Endothelial cell of umbilical vein (primary cell): ENCODE data around the gene PTRHD1. TPM values are rescaled to one million over a fixed set of nuclear protein-coding genes. Genes with fewer than 3 reads are reported as not detected.

Source experiments
- BruUV-seq: library from RNA; stranded (reverse); fragments of 400-500 nt; replicated peaks from 2 replicates; lab custom pipeline; 2021; lab: Mats Ljungman, UMichigan
- CTCF ChIA-PET: fragments of 300-600, 350-600 bp; sonication (Branson Sonifier 250); formaldehyde crosslinking; loops from one replicate; lab custom pipeline; 2021; ENCODE audit warnings: antibody characterized with exemption, inconsistent platforms; lab: Charles Lee
- POLR2A ChIA-PET: fragments of 300-600, 350-600 bp; sonication (Branson Sonifier 250); formaldehyde crosslinking; loops from one replicate; lab custom pipeline; 2021; ENCODE audit warnings: antibody characterized with exemption, inconsistent platforms; lab: Charles Lee
- DNase-seq: peaks from one replicate; pipeline ENCODE4 v3.0.0-alpha.2; 2011; ENCODE audit warnings: low read depth, low spot score
- FAIRE-seq: peaks from 2 replicates; lab custom pipeline; 2011; peaks lifted over from hg19 to GRCh38; lab: Jason Lieb, UNC
- H2AFZ ChIP-seq: 2 replicates; pipeline ENCODE4 v1.6.0; 2012; ENCODE audit warnings: low read depth, low read length, control low read depth, inconsistent platforms
- H3K27ac ChIP-seq: 2 replicates; pipeline ENCODE4 v1.5.1; 2011; ENCODE audit warnings: low read depth, mild to moderate bottlenecking, control low read depth, low read length, moderate library complexity; ENCODE audit not compliant: insufficient read depth
- H3K27me3 ChIP-seq, 2 experiments: 2 replicates each; pipeline versions ENCODE4 v1.6.0 to v1.6.1; 2011; ENCODE audit warnings: low read length in 2 of 2, mixed read lengths in 1 of 2; ENCODE audit not compliant: control insufficient read depth in 2 of 2, insufficient read depth in 2 of 2
- H3K36me3 ChIP-seq, 2 experiments: 2 replicates in 1 of 2; 3 replicates in 1 of 2; pipeline ENCODE4 v1.5.1; 2011; ENCODE audit warnings: low read length in 2 of 2, mild to moderate bottlenecking in 1 of 2, moderate library complexity in 1 of 2; ENCODE audit not compliant: control insufficient read depth in 2 of 2, insufficient read depth in 2 of 2; ENCODE audit errors: extremely low read depth in 1 of 2
- H3K4me1 ChIP-seq: 3 replicates; pipeline ENCODE4 v1.5.1; 2011; ENCODE audit warnings: mild to moderate bottlenecking, low read length; ENCODE audit not compliant: control insufficient read depth, insufficient read depth; ENCODE audit errors: extremely low read depth
- H3K4me2 ChIP-seq: 2 replicates; pipeline ENCODE4 v1.6.1; 2011; ENCODE audit warnings: low read length, control low read depth, mixed read lengths; ENCODE audit not compliant: insufficient read depth
- H3K4me3 ChIP-seq, 3 experiments: fragments of 200-600 bp in 1 of 3; sonication (generic), shearing (Covaris generic) in 1 of 3; replicated peaks in 1 of 3; 2 replicates each; pipeline ENCODE4 v1.5.1; 2011 to 2016; ENCODE audit warnings: control low read depth in 3 of 3, low read length in 3 of 3, mild to moderate bottlenecking in 2 of 3, inconsistent platforms in 1 of 3, low read depth in 1 of 3, moderate library complexity in 1 of 3; ENCODE audit not compliant: insufficient read depth in 1 of 3
- H3K79me2 ChIP-seq: 2 replicates; pipeline ENCODE4 v1.6.0; 2012; ENCODE audit warnings: low read length, inconsistent platforms; ENCODE audit not compliant: control insufficient read depth, insufficient read depth
- H3K9ac ChIP-seq: replicated peaks from 2 replicates; pipeline ENCODE3; 2011; ENCODE audit warnings: low read length, control low read depth; ENCODE audit not compliant: insufficient read depth; ENCODE audit errors: extremely low read depth
- H3K9me1 ChIP-seq: replicated peaks from 3 replicates; pipeline ENCODE4 v1.6.0; 2011; ENCODE audit warnings: mild to moderate bottlenecking, low read length; ENCODE audit not compliant: control insufficient read depth, insufficient read depth; ENCODE audit errors: extremely low read depth
- H3K9me3 ChIP-seq: replicated peaks from 2 replicates; pipeline ENCODE4 v1.5.1; 2012; ENCODE audit warnings: low read length, inconsistent platforms; ENCODE audit not compliant: control insufficient read depth, insufficient read depth
- H4K20me1 ChIP-seq: replicated peaks from 2 replicates; pipeline ENCODE3; 2011; ENCODE audit warnings: mild to moderate bottlenecking, low read length; ENCODE audit not compliant: control insufficient read depth, insufficient read depth; ENCODE audit errors: extremely low read depth
- EZH2 ChIP-seq: IDR thresholded peaks from 2 replicates; pipeline ENCODE4 v1.6.1; 2012; ENCODE audit warnings: borderline replicate concordance, low read depth, mild to moderate bottlenecking, moderate library complexity, low read length, inconsistent platforms; ENCODE audit not compliant: severe bottlenecking
- GATA2 ChIP-seq: IDR thresholded peaks from 2 replicates; pipeline ENCODE4 v1.7.0; 2011; ENCODE audit warnings: low read depth, mild to moderate bottlenecking, moderate library complexity, mixed read lengths, low read length; ENCODE audit not compliant: insufficient read length, insufficient read depth
- JUN ChIP-seq: IDR thresholded peaks from 2 replicates; pipeline ENCODE4 v1.6.1; 2011; ENCODE audit warnings: borderline replicate concordance, low read depth; ENCODE audit not compliant: insufficient read length, insufficient read depth
- POLR2A ChIP-seq: IDR thresholded peaks from 2 replicates; pipeline ENCODE4 v1.6.1; 2012; ENCODE audit warnings: low read depth, mild to moderate bottlenecking, control low read depth, low read length
- POLR2AphosphoS5 ChIP-seq: IDR thresholded peaks from 2 replicates; pipeline ENCODE4 v1.6.1; 2012; ENCODE audit warnings: low read depth, mild to moderate bottlenecking, control low read depth, low read length, moderate library complexity; ENCODE audit not compliant: insufficient read depth
- dilution Hi-C: fragments of 300-500 bp; cut with MboI; formaldehyde crosslinking; loops from one replicate; pipeline ENCODE4 v1.15.0; 2019; ENCODE audit warnings: low sequenced_read_pairs; ENCODE audit not compliant: extremely low pct_ligation_motif_present
- intact Hi-C: fragments of 100-400 bp; cut with micrococcal nuclease; formaldehyde crosslinking; loops from one replicate; pipeline ENCODE4 v1.10.0; 2022
- polyA plus RNA-seq, 4 experiments: library from polyadenylated mRNA; depleted of rRNA in 3 of 4; stranded (reverse) in 3 of 4; unstranded in 1 of 4; fragments of >200 nt; gene quantifications; 2 replicates each; pipeline versions ENCODE4 v1.2.1 to v1.2.3, GENCODE V29; 2011 to 2012; ENCODE audit warnings: missing spikeins in 1 of 4
- total RNA-seq: library from RNA; stranded (reverse); gene quantifications from 2 replicates; pipeline ENCODE4 v1.2.3, GENCODE V29; 2021

Gene PTRHD1
- total and polyA plus RNA-seq, 2 donors (not counting 3 experiments of a cell fraction or from before 2014, with no cell fraction given) = 41.1 to 68.8 TPM

- no peaks in the 10 kb centered on the region for H3K9me3 ChIP-seq
Measured at GRCh38 chr2:24762518-24762917, 30.7 kb downstream of the PTRHD1 start.

GRCh38 chr2:24761866-24762265 is 31.3 kb downstream of the PTRHD1 start:
- Histone ChIP-seq H3K4me1 (no peaks in the 10 kb centered on the region), H3K79me2 (no peaks in the 10 kb centered on the region), H3K36me3 (peaks cover 0 to 2% of the 10 kb centered on the region in 2 experiments), H3K4me2 (no peak overlapping the region), H2AFZ (no peak overlapping the region), H4K20me1 (no peaks in the 10 kb centered on the region), H3K9me1 (no peaks in the 10 kb centered on the region), H3K9ac (no peak overlapping the region), H3K27me3 (no peaks in the 10 kb centered on the region), H3K27ac (no peak overlapping the region), H3K9me3 (no peaks in the 10 kb centered on the region), H3K4me3 (no peak overlapping the region)
- CTCF ChIA-PET = interaction anchor here (0.5 to 1.8 kb wide), 4 partner anchors 9 to 61 kb away, joined by 3 to 7 read pairs (median 4); partner anchors contain the start of genes CENPO and PTRHD1
- no peak for FAIRE-seq
- no peak for DNase-seq
- intact Hi-C loops (no loop called here), dilution Hi-C loops (no loop called here)
- POLR2A ChIA-PET = no interaction called here
- no TSS peak for BruUV-seq
- TF ChIP-seq JUN (no peak), POLR2A (no peak), EZH2 (no peak)

More at GRCh38 chr2:24762518-24762917, 30.7 kb downstream of the PTRHD1 start:
- DNase-seq (no peak), FAIRE-seq (no peak)
- Histone ChIP-seq H3K27me3 (no peaks in the 10 kb centered on the region), H3K4me3 (no peak overlapping the region), H3K27ac (no peak overlapping the region), H3K79me2 (no peaks in the 10 kb centered on the region), H3K9ac (no peak overlapping the region), H4K20me1 (no peaks in the 10 kb centered on the region), H3K4me1 (no peaks in the 10 kb centered on the region), H3K36me3 (peaks cover 0 to 2% of the 10 kb centered on the region in 2 experiments), H2AFZ (no peak overlapping the region), H3K4me2 (no peak overlapping the region), H3K9me1 (no peaks in the 10 kb centered on the region)
- TF ChIP-seq EZH2 (no peak), POLR2AphosphoS5 (no peak), POLR2A (no peak), GATA2 (no peak)
- no TSS peak for BruUV-seq
- intact Hi-C loops = no loop called here
- ChIA-PET POLR2A (no interaction called here), CTCF (interaction anchor here (0.5 to 1.8 kb wide), 4 partner anchors 10 to 61 kb away, joined by 3 to 7 read pairs (median 4); partner anchors contain the start of genes CENPO and PTRHD1)
- dilution Hi-C loops = no loop called here
